GM23248 (cell line): ENCODE measurements around the gene RNASE4. TPM values are rescaled to one million over a fixed set of nuclear protein-coding genes. Genes with fewer than 3 reads are reported as not detected.
"Not testable (repeated sequence)": the region's sequence is repeated elsewhere in the genome, so short reads cannot be mapped to it uniquely, and the experiment has no call there.

Experiments used
- DNase-seq: peaks from one replicate; pipeline ENCODE4 v3.0.0-alpha.2; 2015
- H2AFZ ChIP-seq: fragments of 200-600 bp; sonication (generic); 2 replicates; pipeline ENCODE4 v1.6.1; 2016; ENCODE audit warnings: antibody characterized with exemption
- H3F3A ChIP-seq: fragments of 200-600 bp; sonication (generic); 2 replicates; pipeline ENCODE4 v1.6.1; 2016; ENCODE audit warnings: mild to moderate bottlenecking, antibody characterized with exemption, mixed run types; ENCODE audit not compliant: insufficient read depth
- H3K27ac ChIP-seq: fragments of 200-600 bp; sonication (generic); 2 replicates; pipeline ENCODE4 v1.5.1; 2016; ENCODE audit warnings: mild to moderate bottlenecking
- H3K27me3 ChIP-seq: fragments of 200-600 bp; sonication (generic); replicated peaks from 2 replicates; pipeline ENCODE4 v1.6.1; 2016; ENCODE audit warnings: mild to moderate bottlenecking; ENCODE audit not compliant: insufficient read depth
- H3K36me3 ChIP-seq: fragments of 200-600 bp; sonication (generic); 2 replicates; pipeline ENCODE4 v1.6.1; 2016; ENCODE audit warnings: low read depth, mild to moderate bottlenecking
- H3K4me1 ChIP-seq: fragments of 200-600 bp; sonication (generic); 2 replicates; pipeline ENCODE4 v1.6.1; 2016; ENCODE audit warnings: mild to moderate bottlenecking; ENCODE audit not compliant: insufficient read depth
- H3K4me2 ChIP-seq: fragments of 200-600 bp; sonication (generic); one replicate; pipeline ENCODE4 v1.6.1; 2016; ENCODE audit warnings: mild to moderate bottlenecking; ENCODE audit not compliant: unreplicated experiment
- H3K4me3 ChIP-seq: fragments of 200-600 bp; sonication (generic); 2 replicates; pipeline ENCODE4 v1.5.1; 2016; ENCODE audit warnings: mild to moderate bottlenecking
- H3K79me2 ChIP-seq: fragments of 200-600 bp; sonication (generic); 2 replicates; pipeline ENCODE4 v1.6.1; 2016; ENCODE audit warnings: mild to moderate bottlenecking; ENCODE audit not compliant: insufficient read depth
- H3K9ac ChIP-seq: fragments of 200-600 bp; sonication (generic); 2 replicates; pipeline ENCODE4 v1.6.1; 2016; ENCODE audit warnings: mild to moderate bottlenecking
- H3K9me2 ChIP-seq: fragments of 200-600 bp; sonication (generic); 2 replicates; pipeline ENCODE4 v1.6.1; 2016; ENCODE audit warnings: mixed run types, mild to moderate bottlenecking, moderate library complexity; ENCODE audit not compliant: insufficient read depth
- H3K9me3 ChIP-seq: fragments of 200-600 bp; sonication (generic); one replicate; pipeline ENCODE4 v1.6.1; 2017; ENCODE audit warnings: low read depth
- H4K20me1 ChIP-seq: fragments of 200-600 bp; sonication (generic); 2 replicates; pipeline ENCODE4 v1.6.0; 2016; ENCODE audit not compliant: insufficient read depth
- EZH2 ChIP-seq: fragments of 200-600 bp; sonication (generic); IDR thresholded peaks from 2 replicates; pipeline ENCODE4 v1.6.1; 2018; ENCODE audit warnings: antibody characterized with exemption, mild to moderate bottlenecking; ENCODE audit not compliant: insufficient read depth, poor library complexity, severe bottlenecking
- EZH2phosphoT487 ChIP-seq: fragments of 200-600 bp; sonication (generic); IDR thresholded peaks from 2 replicates; pipeline ENCODE4 v1.6.1; 2018; ENCODE audit warnings: antibody characterized with exemption, moderate library complexity, mild to moderate bottlenecking, low read depth; ENCODE audit not compliant: insufficient read depth
- WGBS, 2 experiments: methylation state at CpG; one replicate each; pipeline ENCODE4 v1.1.6; 2015 to 2017; ENCODE audit warnings: low lambda C conversion rate in 2 of 2, low coverage in 1 of 2; ENCODE audit errors: missing lambda C conversion rate in 2 of 2; 5-methylcytosine and 5-hydroxymethylcytosine counted together
- in situ Hi-C: fragments of 300-500 bp; cut with MboI; formaldehyde crosslinking; loops from 2 replicates; pipeline ENCODE4 v1.15.0; 2020
- polyA plus RNA-seq: library from polyadenylated mRNA; unstranded; fragments of >200 nt; fragmentation: Nextera tagmentation; extraction: Ambion mirVana; gene quantifications from 2 replicates; pipeline ENCODE4 v1.2.1, GENCODE V29; 2016
- total RNA-seq: library from RNA; depleted of rRNA; stranded (reverse); fragments of >200 nt; shearing (Covaris generic); gene quantifications from 2 replicates; pipeline ENCODE4 v1.2.3, GENCODE V29; 2014

Gene RNASE4
- total and polyA plus RNA-seq, 2 experiments from 2014 or later: 35.9 to 37.9 TPM

DNA sequence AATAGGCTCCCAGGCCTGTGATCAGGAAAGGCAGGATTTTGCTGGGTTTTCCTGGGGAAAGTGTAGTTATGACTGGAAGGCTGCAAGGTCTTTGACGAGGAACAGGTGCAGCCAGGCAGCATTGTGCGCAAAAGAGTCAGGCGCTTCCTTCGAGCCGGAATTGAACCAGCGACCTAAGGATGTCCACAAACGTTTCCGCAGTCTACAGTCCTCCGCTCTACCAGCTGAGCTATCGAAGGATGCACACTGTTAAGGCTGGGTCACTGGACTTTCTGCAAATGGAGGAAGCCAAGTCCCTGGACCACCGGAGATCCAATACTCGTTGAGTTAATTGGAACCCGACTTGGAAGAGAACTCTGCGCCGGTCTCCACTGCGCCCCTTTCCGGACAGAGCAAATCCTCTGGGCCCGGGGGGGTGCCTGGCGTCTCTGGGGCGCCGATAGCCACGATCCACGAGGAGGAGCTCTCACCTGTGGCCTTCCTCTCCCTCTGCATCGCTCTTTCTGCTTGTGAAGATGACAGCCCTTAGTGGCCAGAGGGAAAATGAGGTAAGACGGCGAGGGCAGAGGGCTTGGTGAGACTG is 24.5 kb upstream of the RNASE4 start:
- H4K20me1 ChIP-seq: no peaks in the 10 kb centered on the region
- H2AFZ ChIP-seq: no peak overlapping the region
- peaks cover 5% of the 10 kb centered on the region; the same call in 1 of the 2 replicates for H3F3A ChIP-seq
- no peaks in the 10 kb centered on the region for H3K36me3 ChIP-seq
- H3K9ac ChIP-seq: no peak overlapping the region
- no peaks in the 10 kb centered on the region for H3K79me2 ChIP-seq
- H3K9me2 ChIP-seq: no peaks in the 10 kb centered on the region
- no peak overlapping the region for H3K4me2 ChIP-seq
- H3K4me3 ChIP-seq: no peak overlapping the region
- TF ChIP-seq EZH2phosphoT487 (no peak), EZH2 (no peak)
- no peaks in the 10 kb centered on the region for H3K4me1 ChIP-seq
- H3K27ac ChIP-seq: no peak overlapping the region
- 42 to 50% methylated on average over 26 of the region's 26 CpGs for WGBS, 2 experiments
- no peaks in the 10 kb centered on the region for H3K9me3 ChIP-seq
- no peak for DNase-seq
- in situ Hi-C loops: no loop called here
- H3K27me3 ChIP-seq: peaks cover 37% of the 10 kb centered on the region

DNA sequence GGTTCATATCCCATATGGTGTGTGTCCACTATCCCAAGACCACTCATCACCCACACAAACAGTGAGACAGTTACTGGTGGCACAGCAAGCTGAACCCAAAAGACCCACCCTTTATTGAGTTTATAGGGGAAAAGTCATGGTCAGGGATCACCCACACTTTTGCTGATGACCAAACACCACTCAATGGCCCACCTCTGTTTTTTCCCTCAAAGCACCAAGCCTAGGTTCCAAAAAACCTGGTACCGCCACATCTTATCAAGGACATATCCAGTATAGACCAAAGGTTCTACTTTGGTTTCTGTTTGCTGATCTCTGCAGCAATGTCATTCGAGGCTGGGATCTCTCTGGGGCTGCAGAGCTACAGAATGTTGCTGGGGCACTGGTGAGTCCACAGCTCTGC is 23.2 kb upstream of the RNASE4 start:
- no peaks in the 10 kb centered on the region for H3K9me3 ChIP-seq
- H3K36me3 ChIP-seq: no peaks in the 10 kb centered on the region
- DNase-seq: no peak
- H3K9ac ChIP-seq: no peak overlapping the region
- no peak overlapping the region for H3K27ac ChIP-seq
- TF ChIP-seq EZH2 (no peak), EZH2phosphoT487 (no peak)
- H4K20me1 ChIP-seq: no peaks in the 10 kb centered on the region
- H3K4me2 ChIP-seq: no peak overlapping the region
- peaks cover 31% of the 10 kb centered on the region for H3K27me3 ChIP-seq
- H2AFZ ChIP-seq: no peak overlapping the region
- H3K4me3 ChIP-seq: no peak overlapping the region
- no peaks in the 10 kb centered on the region for H3K9me2 ChIP-seq
- in situ Hi-C loops: no loop called here
- peaks cover 5% of the 10 kb centered on the region; the same call in 1 of the 2 replicates for H3F3A ChIP-seq
- no peaks in the 10 kb centered on the region for H3K4me1 ChIP-seq
- 43 to 57% methylated on average over 2 of the region's 2 CpGs for WGBS, 2 experiments
- H3K79me2 ChIP-seq: no peaks in the 10 kb centered on the region

- Histone ChIP-seq H4K20me1 (no peaks in the 10 kb centered on the region), H3K27me3 (peaks cover 22% of the 10 kb centered on the region; the same call in 1 of the 2 replicates), H3K4me2 (peak overlapping the region; percentile 45), H2AFZ (peak overlapping the region; percentile 46; the same call in 1 of the 2 replicates), H3F3A (peaks cover 5% of the 10 kb centered on the region; the same call in 1 of the 2 replicates), H3K36me3 (no peaks in the 10 kb centered on the region), H3K79me2 (no peaks in the 10 kb centered on the region), H3K9me3 (no peaks in the 10 kb centered on the region), H3K27ac (no peak overlapping the region), H3K4me1 (no peaks in the 10 kb centered on the region), H3K9me2 (no peaks in the 10 kb centered on the region), H3K4me3 (peak overlapping the region; percentile 28; the same call in 1 of the 2 replicates), H3K9ac (no peak overlapping the region)
- TF ChIP-seq EZH2 (no peak), EZH2phosphoT487 (no peak)
- peak; percentile 72 for DNase-seq
- in situ Hi-C loops: no loop called here
- 3% methylated on average over 31 of the region's 31 CpGs for WGBS, 2 experiments
Measured at GRCh38 chr14:20662968-20663732, 21.2 kb upstream of the RNASE4 start.

GRCh38 chr14:20666400-20666961 is 17.9 kb upstream of the RNASE4 start:
- DNase-seq, H3K9ac ChIP-seq, H3K9me3 ChIP-seq, H3K4me1 ChIP-seq, in situ Hi-C loops, H3K27ac ChIP-seq, H3F3A ChIP-seq, H3K9me2 ChIP-seq, H3K4me3 ChIP-seq, H2AFZ ChIP-seq, H4K20me1 ChIP-seq, H3K4me2 ChIP-seq, H3K79me2 ChIP-seq, H3K36me3 ChIP-seq: not testable (repeated sequence)
- peaks cover 15% of the 10 kb centered on the region for H3K27me3 ChIP-seq
- WGBS, 2 experiments: 46 to 56% methylated on average over 7 of the region's 7 CpGs
